ENCODE measurements around the gene DCN. TPM values are rescaled to one million over a fixed set of nuclear protein-coding genes. Genes with fewer than 3 reads are reported as not detected.

Gene DCN
- total RNA-seq, result 1,000 to 10,000 TPM in 1 of 2 donors, 100 to 1,000 TPM in 1; 994 to 1,906 TPM

DNA sequence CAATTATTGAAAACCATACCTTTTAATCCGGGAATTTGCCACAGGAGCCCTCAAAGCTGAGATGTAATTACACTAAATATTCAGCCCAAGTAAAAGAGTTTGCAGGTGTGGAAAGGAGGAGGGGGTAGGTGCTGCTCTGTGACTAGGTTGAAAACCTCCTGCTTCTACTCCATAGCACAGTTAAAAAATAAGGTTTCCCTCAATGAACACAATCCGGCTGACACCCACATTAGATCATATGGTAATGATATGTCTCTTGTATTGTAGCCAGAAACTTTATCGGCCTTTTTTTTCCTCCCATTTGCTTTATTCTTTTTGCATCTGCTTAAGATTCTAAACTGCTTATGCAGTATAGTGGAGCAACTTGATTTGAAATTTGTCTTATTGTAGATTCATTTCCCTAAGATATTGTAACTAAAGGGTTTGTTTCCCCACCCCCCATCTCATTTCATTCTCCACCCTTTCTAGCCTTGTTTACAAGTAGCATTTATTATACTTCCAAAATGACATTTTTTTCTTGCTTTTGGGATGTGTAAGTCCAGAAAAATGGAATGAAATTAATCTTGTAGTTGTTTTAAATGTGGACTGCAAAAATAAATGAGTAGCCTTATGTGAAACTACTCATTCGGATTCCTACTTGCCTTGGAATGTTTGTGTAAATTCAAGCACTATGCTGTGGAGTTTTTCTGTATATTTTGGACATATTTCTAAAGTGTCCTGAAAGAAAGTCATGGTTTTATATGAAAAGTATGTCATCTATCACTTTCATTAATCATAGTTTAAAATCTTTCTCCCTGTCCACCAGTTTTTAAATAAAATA, at the start of gene DCN:
Gene DCN, minus strand, starts transcription at position 182 of the 820 bp plus-strand sequence. CDS start 4,265 bp downstream, outside the sequence.
- H3K4me1 ChIP-seq, result no peaks in the 10 kb centered on the region
- H3K4me3 ChIP-seq, result peak within 1 kb of the TSS; percentile 22 to 42
- no peaks in the 10 kb centered on the region for H3K9me3 ChIP-seq
- no peaks in the 10 kb centered on the region for H3K27me3 ChIP-seq
- no peak for DNase-seq (ENCODE audit: low spot score)
- peaks cover 4% of the 10 kb centered on the region for H3K36me3 ChIP-seq
- peak within 1 kb of the TSS; percentile 76 to 77 for H3K27ac ChIP-seq
- TF ChIP-seq, protein P1, sequence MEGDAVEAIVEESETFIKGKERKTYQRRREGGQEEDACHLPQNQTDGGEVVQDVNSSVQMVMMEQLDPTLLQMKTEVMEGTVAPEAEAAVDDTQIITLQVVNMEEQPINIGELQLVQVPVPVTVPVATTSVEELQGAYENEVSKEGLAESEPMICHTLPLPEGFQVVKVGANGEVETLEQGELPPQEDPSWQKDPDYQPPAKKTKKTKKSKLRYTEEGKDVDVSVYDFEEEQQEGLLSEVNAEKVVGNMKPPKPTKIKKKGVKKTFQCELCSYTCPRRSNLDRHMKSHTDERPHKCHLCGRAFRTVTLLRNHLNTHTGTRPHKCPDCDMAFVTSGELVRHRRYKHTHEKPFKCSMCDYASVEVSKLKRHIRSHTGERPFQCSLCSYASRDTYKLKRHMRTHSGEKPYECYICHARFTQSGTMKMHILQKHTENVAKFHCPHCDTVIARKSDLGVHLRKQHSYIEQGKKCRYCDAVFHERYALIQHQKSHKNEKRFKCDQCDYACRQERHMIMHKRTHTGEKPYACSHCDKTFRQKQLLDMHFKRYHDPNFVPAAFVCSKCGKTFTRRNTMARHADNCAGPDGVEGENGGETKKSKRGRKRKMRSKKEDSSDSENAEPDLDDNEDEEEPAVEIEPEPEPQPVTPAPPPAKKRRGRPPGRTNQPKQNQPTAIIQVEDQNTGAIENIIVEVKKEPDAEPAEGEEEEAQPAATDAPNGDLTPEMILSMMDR (IDR thresholded peaks at IDR 0.05), result no peak

- no peaks in the 10 kb centered on the region for H3K36me3 ChIP-seq
- H3K27me3 ChIP-seq, result no peaks in the 10 kb centered on the region
- TF ChIP-seq, protein P1 (IDR thresholded peaks at IDR 0.05), result no peak
- no peak for DNase-seq (ENCODE audit: low spot score)
- no peaks in the 10 kb centered on the region for H3K4me1 ChIP-seq
- H3K4me3 ChIP-seq, result no peak overlapping the region
- no peak overlapping the region for H3K27ac ChIP-seq
- H3K9me3 ChIP-seq, result no peaks in the 10 kb centered on the region
Measured at GRCh38 chr12:91230841-91231240, 48.2 kb upstream of the DCN start.

DNA sequence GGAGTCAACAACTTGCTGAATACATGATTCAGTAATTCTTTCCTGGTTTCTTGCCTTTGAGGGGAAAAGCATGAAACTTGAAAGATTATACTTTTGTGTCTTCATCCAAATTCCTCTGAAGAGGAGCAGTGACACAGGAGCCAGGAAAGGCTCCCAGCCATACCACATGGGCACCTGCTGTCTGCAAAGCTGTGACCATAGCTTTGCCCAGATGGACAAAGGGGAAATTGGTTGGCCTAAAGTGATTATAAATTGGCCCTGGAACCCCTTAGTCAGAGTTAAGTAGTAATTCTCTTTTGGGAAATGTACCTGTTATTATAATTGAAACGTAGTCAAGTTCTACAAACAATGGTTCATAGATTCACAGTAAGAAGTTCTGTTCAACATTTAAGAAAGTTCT, 44.3 kb upstream of the DCN start:
- Histone ChIP-seq H3K4me1 (no peaks in the 10 kb centered on the region), H3K9me3 (no peaks in the 10 kb centered on the region), H3K4me3 (no peak overlapping the region), H3K27ac (no peak overlapping the region), H3K36me3 (no peaks in the 10 kb centered on the region), H3K27me3 (no peaks in the 10 kb centered on the region)
- TF ChIP-seq, protein P1 (IDR thresholded peaks at IDR 0.05), result no peak
- DNase-seq (ENCODE audit: low spot score), result no peak

GRCh38 chr12:91225316-91225715, 42.7 kb upstream of the DCN start:
- Histone ChIP-seq H3K27me3 (no peaks in the 10 kb centered on the region), H3K9me3 (no peaks in the 10 kb centered on the region), H3K4me3 (no peak overlapping the region), H3K4me1 (no peaks in the 10 kb centered on the region), H3K36me3 (no peaks in the 10 kb centered on the region), H3K27ac (peak overlapping the region in 1 of 2 donors; percentile 53)
- TF ChIP-seq, protein P1 (IDR thresholded peaks at IDR 0.05), result no peak
- DNase-seq (ENCODE audit: low spot score), result no peak

GRCh38 chr12:91224401-91224800, 41.8 kb upstream of the DCN start:
- no peak for DNase-seq (ENCODE audit: low spot score)
- Histone ChIP-seq H3K27me3 (no peaks in the 10 kb centered on the region), H3K9me3 (no peaks in the 10 kb centered on the region), H3K36me3 (no peaks in the 10 kb centered on the region), H3K27ac (peak overlapping the region; percentile 25 to 53), H3K4me3 (no peak overlapping the region), H3K4me1 (no peaks in the 10 kb centered on the region)
- TF ChIP-seq, protein P1 (IDR thresholded peaks at IDR 0.05), result no peak

Measured in right atrium auricular region (tissue), 2 donors.